CD4-positive, alpha-beta T cell treated with Interferon gamma for 1 hour (primary cell): ENCODE measurements around the gene COL4A1.

Experiments used
- DNase-seq: peaks from one replicate; pipeline ENCODE4 v3.0.0-alpha.2; 2020

The COL4A1 gene

DNA sequence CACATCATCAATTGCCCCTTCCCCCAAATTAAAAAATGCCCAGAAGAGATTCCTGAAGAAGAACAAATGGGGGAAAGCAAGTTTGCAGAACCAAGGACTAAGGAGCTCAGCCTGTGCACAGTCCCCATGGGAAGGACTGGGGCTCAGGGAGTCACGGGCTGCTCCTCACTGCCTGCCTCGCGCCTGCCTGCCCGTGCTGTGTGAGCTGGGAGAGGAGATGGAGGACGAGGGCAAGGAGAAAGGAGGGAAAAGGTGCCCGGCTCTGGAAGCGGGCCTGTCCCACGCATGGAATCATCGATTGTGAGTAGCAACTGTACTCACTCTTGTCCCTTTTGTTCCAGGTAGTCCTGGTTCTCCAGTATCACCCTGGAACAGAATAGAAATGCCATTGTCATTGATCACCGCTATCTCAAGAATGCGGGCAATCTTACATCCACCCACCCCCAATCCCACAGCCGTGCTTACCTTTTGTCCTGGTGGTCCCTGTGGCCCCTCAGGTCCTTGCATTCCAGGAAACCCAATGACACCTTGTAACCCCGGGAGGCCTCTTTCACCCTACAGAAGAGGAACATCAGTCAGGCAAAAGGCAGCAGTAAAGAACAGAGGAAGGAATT lies 93.4 kb downstream of the COL4A1 start:
- no peak for DNase-seq

DNA sequence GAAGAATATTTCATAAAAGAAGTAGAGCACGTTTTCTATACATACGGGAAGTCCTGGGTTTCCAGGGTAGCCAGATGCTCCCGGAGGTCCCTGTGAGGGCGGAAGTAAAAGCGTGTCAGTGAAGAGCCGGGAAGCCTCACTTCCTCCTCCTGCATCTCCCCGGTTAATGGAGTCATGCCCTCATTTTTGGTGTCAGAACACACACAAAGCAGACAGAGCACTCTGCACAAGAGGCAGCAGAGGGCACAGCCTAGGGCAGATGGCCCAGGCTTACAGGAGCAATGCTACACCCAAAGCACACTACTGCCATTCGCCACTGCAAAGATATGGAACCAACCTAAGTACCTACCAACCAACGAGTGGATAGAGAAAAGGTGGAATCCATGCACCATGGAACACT lies 94.4 kb downstream of the COL4A1 start:
- DNase-seq = no peak

DNA sequence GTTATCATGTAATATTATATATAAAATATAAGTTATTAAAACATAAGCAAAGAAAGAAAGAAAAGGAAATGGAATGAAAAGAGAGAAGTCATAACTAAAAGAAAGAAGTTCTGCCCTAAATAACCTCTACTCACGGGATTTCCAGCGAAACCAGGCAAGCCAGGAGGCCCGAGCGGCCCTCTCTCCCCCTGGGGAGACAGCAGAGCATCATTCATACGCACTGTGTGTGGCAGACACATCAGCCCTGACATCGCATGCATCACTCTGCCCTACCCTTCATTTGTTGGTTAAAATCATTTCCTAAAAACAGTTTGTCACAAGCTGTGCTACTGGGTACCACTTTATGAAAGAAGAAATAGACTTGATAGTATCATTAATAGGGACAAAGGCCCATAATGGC lies 95.2 kb downstream of the COL4A1 start:
- no peak for DNase-seq

DNA sequence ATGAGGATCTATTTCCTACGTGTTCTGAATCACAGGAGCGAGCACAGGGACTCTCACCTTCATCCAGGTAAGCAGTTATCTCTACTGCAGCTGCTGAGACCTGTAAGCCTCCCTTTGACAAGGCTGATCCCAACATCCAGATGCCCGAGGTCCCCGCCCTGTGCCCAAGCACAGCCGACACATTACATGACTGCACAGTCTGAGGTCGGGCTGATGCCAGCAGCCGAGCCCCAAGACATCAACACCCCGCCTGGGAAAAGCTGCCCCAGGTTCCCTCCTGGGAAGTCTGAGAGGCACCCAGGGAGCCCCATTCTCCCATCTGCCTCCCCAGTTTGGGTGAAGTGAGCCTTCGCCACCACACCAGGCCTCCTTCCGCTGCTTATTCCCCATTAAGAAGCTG lies 95.9 kb downstream of the COL4A1 start:
- DNase-seq = no peak

DNA sequence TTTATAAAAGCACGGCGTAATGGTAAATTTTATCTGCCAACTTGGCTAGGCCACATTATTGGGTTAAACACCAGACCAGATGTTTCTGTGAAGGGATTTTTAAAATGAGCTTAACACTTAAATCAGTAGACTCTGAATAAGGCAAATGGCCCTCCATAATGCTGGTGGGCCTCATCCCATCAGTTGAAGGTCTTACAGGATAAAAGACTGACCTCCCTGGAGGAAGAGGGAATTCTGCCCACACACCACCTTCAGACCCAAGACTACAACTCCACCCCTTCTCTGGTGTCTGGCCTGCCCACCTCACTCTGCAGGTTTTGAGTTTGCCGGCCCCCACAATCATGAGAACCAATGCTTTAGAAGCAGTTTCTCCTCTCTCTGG lies 96.4 kb downstream of the COL4A1 start:
- no peak for DNase-seq

DNA sequence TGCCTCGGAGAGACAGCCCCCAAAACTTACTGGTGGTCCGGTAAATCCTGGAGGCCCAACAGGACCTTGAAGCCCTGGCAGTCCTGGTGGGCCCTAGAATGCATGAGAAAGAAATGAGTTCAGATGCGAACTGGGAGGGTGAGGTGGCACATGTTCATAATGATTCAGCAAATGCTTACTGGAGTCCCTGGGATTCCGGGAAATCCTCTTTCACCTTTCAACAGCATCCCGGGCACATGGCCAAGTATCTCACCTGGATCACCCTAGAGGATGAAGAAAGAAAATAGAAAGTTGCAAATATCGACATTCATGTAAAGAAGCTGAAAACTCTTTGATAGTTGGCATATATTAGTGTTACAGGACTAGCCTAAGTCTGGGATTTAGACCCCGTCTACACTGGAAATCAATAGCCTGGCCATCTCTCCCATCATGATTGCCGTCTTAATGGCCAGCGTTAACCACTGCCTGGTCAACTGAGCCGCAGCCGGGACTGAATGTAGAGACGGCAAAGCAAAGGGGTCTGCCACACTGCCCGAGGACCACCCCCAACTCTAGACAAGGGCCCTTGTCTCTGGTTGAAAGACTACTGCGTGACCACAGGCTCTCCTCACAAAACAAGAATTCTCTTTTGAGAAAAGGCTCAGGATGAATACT lies 96.9 kb downstream of the COL4A1 start:
- no peak for DNase-seq

DNA sequence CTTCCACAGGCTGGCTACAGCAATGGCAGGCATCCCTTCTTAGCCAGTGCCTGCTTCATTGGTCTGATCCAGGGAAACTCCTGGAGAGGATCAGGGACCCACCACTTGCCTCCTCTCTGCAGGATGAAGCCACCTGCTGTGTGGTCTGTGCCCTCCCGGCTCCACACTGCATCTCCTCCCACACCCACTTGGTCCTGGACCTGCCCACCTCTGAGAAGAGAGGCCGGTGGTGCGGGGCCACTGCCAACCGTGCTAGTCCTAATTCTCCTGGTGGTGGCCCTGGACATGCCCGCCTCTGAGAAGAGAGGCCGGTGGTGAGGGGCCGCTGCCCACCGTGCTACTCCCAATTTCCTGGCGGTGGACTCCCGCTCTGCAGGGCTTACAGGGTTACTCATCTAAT lies 98.8 kb downstream of the COL4A1 start:
- DNase-seq = no peak

DNA sequence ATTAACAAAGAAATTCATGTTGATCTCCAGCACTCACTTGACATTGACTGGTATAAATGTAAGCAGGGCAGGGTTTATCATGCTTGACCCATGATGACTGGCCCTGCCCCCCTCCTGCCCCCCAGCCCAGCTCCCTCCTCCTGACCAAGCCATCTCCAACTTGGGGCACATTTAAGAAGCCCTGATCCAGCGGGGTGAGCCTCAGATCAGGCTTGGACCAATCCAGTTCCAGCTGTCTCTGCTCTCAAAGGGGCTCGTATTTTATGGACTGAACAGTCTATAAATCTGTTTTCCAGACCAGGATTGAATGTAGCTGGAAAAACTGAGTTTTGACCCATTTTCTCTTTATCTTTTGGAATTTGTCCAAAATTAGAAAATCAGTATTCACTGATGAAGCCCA lies 100.0 kb downstream of the COL4A1 start:
- no peak for DNase-seq

DNA sequence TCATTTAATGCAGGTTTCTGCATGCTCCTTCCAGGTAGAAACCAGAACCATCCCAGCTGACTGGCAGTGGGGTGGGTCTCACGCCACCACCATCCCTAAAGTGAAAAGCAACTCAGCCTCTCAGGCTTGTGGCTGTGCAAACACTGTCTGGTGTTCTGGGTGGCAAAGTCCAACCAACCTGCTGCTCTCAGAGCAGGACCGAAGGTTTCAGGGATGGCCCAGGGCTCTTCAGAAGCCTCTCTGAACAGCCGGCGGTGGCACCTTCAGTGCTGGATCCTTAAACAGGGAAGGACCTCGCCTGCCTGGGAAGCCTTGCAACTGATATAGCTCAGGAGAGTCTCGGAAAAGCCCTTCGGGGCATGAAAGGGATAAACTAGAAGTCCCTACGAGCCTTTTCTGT lies 100.8 kb downstream of the COL4A1 start:
- no peak for DNase-seq

DNA sequence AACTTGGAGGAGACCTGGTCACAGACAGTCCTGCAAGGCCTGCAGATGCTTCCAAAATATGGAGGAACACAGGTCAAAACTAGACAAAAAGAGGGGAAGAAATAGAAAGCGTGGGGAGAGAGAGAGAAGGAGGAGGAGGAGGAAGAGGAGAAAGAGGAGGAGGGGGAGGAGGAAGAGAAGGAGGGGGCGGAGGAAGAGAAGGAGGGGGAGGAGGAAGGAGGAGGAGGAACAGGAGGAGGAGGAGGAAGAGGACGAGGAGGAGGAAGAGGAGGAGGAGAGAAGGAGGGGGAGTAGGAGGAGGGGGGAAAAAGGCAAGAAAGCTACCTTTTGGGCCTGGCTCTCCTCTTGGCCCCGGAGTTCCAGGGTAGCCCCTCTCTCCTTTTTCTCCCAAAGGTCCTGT lies 105.8 kb downstream of the COL4A1 start:
- DNase-seq = no peak

DNA sequence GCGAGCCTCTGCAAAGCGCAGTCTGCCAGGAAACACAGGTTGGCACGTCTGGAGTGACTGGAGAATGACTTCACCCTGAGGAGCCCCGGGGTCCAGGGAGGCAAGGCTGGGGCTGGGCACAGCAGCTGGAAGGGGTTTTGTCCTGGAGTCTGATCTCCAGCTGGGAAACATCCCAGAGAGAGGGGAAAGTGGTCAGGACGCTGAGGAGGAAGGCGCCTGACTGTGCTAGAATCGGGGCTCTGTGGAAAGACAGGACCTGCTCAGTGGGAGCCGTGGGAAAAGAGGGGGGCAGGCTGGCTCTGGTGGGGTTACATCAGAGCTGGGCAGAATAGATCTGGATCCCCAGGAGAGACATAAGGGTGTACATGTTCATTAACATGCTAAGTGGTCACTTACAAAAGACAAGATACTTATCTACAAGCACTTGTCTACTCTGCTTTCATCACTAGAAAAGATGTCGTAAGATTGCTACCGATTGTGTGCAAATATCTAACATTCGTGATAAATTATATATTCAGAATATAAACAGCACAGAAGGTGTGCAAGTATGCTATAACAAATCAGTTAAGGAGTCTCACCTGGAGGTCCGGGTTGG lies 106.6 kb downstream of the COL4A1 start:
- no peak for DNase-seq

DNA sequence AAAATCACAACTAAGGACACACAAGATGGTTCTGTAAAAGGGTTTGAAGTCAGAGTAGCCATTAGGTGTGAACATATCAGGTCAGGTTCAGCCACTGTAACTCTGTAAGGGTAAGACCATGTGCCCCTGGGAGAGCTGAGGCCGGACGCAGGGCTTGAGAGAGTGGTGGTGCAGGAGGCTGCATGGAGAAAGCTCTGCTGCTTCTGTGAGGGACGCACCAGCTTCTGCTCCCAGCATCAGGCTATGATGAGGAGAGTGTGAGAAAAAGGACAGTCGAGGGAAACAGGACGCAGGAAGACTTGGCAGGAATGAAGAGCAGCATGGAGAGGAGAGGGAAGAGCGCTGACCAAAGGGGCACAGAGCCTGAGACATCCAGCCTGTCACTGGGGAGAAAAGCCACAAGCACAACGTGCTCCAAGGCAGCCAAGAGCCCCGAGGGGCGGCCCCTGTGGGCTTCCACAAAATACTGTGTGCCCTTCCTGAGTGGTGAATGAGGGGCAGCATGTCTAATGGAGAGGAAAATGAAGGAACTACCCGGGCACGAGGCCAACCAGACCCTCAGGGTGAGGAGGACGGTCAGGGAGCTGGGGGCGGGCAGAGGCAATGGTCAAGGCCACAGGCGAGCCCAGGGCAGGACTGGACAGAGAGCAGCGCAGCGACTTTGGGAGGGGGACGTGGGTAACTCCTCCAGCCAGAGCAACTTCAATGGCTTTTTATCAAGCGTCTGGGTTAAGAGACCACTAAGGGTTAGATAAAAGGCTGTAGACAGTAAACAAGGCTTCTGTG lies 107.7 kb downstream of the COL4A1 start:
- DNase-seq = no peak

DNA sequence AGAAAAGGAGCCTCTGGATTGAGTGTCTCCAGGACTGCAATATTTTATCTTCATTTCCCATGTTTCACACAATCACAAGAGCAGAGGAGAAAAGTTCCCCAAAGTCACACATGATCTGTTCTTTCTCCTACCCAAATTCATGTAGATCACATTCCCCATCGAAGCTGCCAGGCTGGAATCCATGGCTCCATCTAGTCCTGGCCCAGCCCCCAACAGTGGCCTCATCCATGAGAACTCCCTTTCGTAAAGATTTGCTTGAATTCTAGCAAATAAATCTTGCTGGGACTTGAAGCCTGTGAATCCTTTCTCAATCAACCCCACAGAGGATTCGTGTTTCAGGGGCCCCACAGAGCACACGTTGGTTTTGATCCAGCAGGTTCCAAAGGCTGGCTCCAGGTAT lies 109.5 kb downstream of the COL4A1 start:
- no peak for DNase-seq

DNA sequence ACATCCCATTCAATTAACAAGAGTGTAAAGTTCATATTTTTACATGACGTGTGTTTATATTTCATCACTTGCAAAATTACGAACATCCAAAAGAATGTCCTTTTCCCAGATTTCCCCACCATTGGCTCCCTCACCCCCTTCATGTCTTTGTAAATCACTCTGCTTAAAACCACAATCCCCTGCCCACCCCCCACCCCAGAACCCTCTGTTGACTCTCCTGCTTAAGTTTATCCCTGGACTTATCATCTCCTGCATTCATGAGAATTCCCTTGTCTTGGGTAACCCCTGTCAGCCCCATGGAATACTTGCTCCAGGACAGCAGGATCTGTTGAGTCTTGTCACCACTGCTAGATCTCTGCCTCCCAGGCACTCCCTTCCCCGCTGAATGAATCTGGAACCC lies 109.9 kb downstream of the COL4A1 start:
- DNase-seq = no peak

DNA sequence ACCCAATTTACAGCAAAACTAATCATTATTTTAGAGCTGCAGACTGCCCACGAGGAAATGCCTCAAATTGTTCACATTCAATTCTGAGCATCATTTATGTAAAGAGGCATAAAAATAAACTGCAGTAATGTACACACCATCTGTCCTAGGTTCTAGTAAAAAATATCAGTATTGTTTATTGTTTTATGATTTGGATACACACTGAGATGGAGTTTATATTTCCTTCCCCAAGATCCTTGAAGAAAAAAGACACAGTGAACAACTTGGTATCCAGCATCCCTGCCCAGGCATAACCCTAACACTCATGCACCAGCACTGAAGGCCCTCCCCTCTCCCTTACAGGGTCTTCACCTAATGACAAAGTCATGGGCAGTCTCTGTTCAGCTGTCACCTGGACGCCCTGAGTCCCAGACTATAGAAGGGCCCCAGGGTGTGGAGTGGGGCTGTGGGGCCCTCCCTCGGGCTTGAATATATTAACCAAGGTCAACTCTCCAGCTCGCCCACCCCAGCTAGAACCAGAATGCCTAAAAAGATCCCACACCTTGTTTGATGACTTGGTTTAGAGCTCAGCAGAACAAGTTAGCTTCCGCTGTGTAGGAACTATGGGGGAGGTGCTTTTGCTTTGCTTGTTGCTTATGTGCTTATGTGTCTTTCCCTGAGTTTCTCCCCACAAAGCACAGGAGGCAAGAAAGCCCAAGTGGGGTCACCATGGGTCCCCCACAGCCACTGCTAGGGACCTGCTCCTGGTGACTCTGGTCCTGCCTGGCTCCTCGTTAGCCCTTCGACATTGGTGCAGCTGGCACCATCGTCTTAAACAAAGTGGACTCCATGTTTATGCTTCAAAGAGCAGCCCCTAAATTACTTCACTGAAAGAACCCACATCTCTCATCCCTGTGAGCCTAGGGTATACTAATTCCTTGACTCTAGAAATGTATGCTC lies 111.1 kb downstream of the COL4A1 start:
- no peak for DNase-seq

DNA sequence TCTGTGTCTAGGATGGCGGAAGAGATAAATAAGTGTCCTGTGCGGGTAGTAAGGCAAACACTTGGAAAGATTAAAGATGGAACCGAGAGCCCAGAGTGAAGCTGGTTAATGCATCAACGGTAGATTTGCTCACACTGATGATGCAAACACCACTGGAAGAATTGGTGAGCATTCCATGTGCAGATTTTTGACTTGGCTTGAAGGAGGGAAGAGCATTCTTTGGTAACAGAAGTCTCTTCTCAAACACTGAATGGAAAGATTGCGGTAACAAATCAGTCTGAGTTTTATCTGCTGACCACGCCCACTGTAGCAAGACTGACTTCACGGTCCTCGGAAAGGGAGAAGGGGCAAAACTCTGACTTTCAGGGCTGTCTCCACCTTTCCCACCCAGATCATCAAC lies 112.5 kb downstream of the COL4A1 start:
- DNase-seq = no peak

DNA sequence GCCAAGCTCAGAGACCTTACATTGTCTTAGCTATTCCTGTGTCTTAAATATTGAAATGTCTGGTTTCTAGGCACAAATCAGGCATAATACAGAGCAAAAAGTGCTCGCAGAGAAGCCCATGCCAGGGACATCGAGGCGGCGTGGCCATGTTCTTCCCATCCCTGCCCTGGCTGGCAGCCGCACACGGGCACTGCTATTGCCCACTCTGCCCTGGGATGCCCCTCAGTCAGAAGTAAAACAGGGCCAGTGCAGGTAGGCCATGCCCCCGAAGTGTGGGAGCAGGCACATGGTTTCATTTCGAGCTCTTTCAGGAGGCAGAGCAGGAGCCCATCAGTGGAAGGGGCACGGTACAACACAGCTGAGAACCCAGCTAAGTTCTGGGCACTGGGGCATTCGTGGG lies 113.5 kb downstream of the COL4A1 start:
- DNase-seq = no peak

DNA sequence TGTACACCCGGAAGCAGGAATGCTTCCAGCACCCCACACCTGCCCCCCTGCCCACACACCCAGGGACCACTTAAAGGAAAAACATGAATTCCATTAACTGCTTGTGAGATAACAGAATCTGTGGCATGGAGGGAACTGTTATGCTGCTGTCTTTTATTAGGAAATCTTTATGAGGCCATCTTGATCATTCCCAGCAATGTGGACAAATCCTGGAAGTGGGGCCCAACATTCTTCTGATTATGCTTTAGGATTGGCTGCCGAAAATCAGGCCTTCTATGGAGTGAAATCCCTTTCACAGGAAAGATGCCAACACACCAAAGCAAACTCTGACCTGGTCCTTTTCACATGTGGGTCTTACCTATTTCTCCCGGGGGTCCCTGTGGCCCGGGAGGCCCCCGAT lies 114.5 kb downstream of the COL4A1 start:
- DNase-seq = no peak

DNA sequence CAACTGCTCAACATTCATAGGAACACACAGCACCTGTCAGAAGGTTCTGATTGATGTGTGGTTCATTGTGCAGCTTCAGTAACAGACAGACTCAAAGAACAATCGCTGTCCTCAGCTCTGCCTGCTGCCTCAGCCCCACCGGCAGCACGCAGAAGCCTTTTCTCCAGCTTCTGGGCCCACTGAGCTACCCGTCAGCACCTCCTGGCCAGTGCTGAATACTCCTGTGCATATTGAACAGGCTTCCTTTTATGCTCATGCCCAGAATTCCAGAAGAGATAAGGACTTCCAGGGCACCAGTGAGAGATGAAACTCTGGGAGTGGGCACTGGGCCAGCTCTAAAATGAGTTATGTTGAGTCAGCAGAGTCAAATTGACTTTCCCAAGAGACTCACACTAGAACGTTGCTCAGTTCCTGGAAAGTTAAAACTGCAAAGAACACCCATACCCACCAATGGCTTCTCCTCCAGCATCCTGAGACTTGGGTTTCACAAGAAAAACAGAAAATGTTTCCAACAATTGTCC lies 119.3 kb downstream of the COL4A1 start:
- DNase-seq = no peak

DNA sequence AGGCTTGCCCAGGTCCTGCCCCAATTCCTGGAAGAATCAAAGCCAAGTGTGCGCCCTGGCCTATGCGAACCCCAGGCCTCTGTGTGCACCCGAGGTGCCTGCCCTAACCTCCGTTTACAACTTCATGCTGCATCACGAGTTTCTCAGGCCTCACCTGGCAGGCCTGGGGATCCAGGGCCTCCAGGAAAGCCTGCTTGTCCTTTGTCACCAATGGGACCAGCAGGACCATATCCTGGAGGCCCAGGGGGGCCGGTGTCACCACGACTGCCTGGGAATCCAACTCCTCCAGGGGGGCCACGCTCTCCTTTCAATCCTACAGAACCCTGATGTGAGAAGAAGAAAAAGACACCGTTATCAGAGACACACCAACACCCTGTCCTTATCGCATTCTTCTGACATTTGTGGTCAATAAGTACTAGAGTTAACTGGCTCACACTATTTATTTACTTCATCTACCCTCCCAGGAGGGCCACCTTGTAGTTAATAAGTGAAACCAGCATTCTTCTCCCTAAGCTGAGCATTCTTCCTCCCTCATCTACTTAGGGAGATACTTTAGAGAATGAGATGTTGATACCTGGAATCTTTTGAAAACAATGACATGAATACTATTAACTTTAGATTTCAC lies 120.6 kb downstream of the COL4A1 start:
- no peak for DNase-seq

DNA sequence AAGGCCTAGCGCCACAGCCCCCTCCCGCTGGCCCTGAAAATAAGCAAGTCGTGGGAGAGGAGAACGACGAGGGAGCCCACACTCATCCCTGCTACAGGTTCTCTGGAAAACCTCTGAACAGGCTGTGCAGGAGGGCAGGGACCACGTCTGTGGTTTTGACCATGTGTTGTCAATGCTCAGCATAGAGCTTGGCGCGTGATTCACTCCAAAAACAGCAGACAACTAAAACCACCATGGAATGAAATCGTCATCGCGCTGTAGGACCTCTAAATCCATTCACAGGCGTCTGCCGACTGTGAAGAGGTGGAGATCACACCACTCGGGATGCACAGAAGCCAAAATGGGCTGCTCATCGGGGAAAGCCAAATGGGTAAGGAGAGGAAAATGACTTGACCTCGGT lies 121.3 kb downstream of the COL4A1 start:
- DNase-seq = no peak

DNA sequence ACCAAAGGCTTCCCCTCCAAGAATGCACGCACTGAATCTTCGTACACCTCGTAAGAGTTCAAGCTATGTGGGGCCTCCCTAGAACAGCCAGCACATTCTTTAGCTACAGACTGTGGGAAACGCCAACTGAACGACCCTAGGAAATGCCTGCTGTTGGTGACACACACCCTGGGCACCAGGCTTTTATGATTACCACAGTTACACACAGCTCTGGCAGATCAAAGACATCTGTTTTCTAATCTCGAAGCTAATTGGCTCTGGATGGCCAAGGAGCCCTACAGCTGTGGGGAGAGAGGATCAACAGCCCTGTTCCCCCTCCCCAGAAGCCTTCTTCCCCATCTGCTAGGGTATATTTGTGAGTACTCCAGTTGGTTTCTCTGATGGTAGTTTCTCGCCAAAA lies 123.0 kb downstream of the COL4A1 start:
- DNase-seq = no peak
